Endothelial cell (in vitro differentiated cells): Measurements from ENCODE around the gene CTTNBP2. TPM values are rescaled to one million over a fixed set of nuclear protein-coding genes. Genes with fewer than 3 reads are reported as not detected.

Experiments used
- DNase-seq: peaks from one replicate; pipeline ENCODE4 v3.0.0; 2021; ENCODE audit warnings: low spot score
- H3K27ac Mint-ChIP-seq: one replicate; pipeline ENCODE4 v1.8.0; 2021; ENCODE audit warnings: mixed read lengths, inconsistent platforms; ENCODE audit not compliant: unreplicated experiment
- H3K27me3 Mint-ChIP-seq: one replicate; pipeline ENCODE4 v1.8.0; 2021; ENCODE audit warnings: mild to moderate bottlenecking, moderate library complexity, mixed read lengths, inconsistent platforms; ENCODE audit not compliant: unreplicated experiment
- H3K36me3 Mint-ChIP-seq: one replicate; pipeline ENCODE4 v1.8.0; 2021; ENCODE audit warnings: mild to moderate bottlenecking, low read depth, mixed read lengths, inconsistent platforms; ENCODE audit not compliant: unreplicated experiment
- H3K4me1 Mint-ChIP-seq: one replicate; pipeline ENCODE4 v1.8.0; 2021; ENCODE audit warnings: mild to moderate bottlenecking, mixed read lengths, inconsistent platforms; ENCODE audit not compliant: unreplicated experiment
- H3K4me3 Mint-ChIP-seq: one replicate; pipeline ENCODE4 v1.8.0; 2021; ENCODE audit warnings: mild to moderate bottlenecking, mixed read lengths, inconsistent platforms; ENCODE audit not compliant: unreplicated experiment
- H3K9me3 Mint-ChIP-seq: one replicate; pipeline ENCODE4 v1.8.0; 2021; ENCODE audit warnings: mixed read lengths, inconsistent platforms; ENCODE audit not compliant: unreplicated experiment
- CTCF ChIP-seq: fragments of 200-600 bp; sonication (generic); IDR thresholded peaks from one replicate; pipeline ENCODE4 v1.5.0; 2021; ENCODE audit warnings: antibody characterized with exemption; ENCODE audit not compliant: unreplicated experiment
- total RNA-seq: library from RNA; stranded (reverse); fragmentation: NEBNext Ultra II Directional; extraction: Animal tissue kit (Norgen Biotek cat#: 25700); gene quantifications from one replicate; pipeline ENCODE4 v1.2.1, GENCODE V29; 2021; ENCODE audit not compliant: unreplicated experiment

The CTTNBP2 gene
- total RNA-seq, 1 donor from 2014 or later: 24.4 TPM

- H3K9me3 Mint-ChIP-seq: no peaks in the 10 kb centered on the region
- H3K36me3 Mint-ChIP-seq: no peaks in the 10 kb centered on the region
- no peaks in the 10 kb centered on the region for H3K4me1 Mint-ChIP-seq
- DNase-seq: no peak
- H3K27me3 Mint-ChIP-seq: no peaks in the 10 kb centered on the region
- no peak overlapping the region for H3K27ac Mint-ChIP-seq
- no peak for TF ChIP-seq CTCF
- no peak overlapping the region for H3K4me3 Mint-ChIP-seq
These were observed 69.8 kb downstream of the CTTNBP2 start for GRCh38 chr7:117803476-117803875.

DNA sequence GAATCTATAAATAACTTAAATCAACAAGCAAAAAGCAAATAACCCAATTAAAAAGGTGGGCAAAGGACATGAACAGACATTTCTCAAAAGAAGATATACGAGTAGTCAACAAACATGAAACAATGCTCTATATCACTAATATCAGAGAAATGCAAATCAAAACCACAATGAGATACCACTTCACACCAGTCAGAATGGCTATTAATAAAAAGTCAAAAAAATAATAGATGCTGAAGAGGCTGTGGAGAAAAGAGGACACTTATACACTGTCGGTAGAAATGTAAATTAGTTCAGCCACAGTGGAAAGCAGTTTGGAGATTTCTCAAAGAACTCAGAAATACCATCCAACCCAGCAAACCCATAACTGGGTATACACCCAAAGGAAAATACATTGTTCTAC, 70.6 kb downstream of the CTTNBP2 start:
- no peaks in the 10 kb centered on the region for H3K27me3 Mint-ChIP-seq
- no peaks in the 10 kb centered on the region for H3K4me1 Mint-ChIP-seq
- no peaks in the 10 kb centered on the region for H3K36me3 Mint-ChIP-seq
- no peak for DNase-seq
- H3K27ac Mint-ChIP-seq: no peak overlapping the region
- H3K4me3 Mint-ChIP-seq: no peak overlapping the region
- no peak for TF ChIP-seq CTCF
- H3K9me3 Mint-ChIP-seq: no peaks in the 10 kb centered on the region

DNA sequence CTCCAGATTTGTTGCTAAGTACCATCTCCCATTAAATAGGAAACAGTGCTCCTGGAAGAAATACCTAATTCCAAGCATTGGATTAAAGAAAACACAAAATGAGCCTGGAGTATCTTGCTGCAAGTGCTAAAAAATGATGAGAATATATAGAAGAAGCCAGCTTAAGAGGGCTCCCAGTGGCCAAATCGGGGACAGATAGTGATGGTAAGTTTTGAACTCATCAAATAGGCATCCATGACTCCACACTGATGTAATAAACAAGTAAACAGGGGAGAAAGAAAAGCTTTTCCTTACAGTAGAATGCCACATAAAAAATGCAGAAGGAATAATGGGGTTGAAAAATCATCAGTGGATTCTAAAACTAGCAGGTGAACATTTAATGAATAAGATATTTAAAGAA, 72.4 kb downstream of the CTTNBP2 start:
- Mint-ChIP-seq H3K27me3 (no peaks in the 10 kb centered on the region), H3K9me3 (no peaks in the 10 kb centered on the region), H3K36me3 (no peaks in the 10 kb centered on the region), H3K27ac (no peak overlapping the region), H3K4me1 (peaks cover 2% of the 10 kb centered on the region), H3K4me3 (no peak overlapping the region)
- DNase-seq: no peak
- no peak for TF ChIP-seq CTCF

DNA sequence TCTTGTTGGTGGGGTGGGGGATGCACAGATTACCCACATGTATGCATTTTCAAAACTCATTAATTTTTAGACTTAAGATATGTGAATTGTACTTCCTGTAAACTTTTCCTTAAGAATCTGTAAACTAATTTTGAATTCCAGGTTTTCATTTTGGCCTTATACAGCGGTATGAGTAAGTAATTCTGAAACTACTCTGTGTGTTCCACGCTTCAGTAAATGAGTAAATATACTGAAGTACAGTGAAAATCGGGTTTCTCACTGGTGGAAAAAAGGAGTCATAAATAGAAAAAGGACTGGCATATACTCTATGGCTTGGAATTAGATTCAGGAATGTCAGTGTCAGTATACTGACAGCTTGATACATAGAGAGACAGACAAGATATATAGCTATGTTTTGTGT, 72.8 kb downstream of the CTTNBP2 start:
- Mint-ChIP-seq H3K36me3 (no peaks in the 10 kb centered on the region), H3K4me1 (peaks cover 3% of the 10 kb centered on the region), H3K4me3 (no peak overlapping the region), H3K9me3 (no peaks in the 10 kb centered on the region), H3K27me3 (no peaks in the 10 kb centered on the region), H3K27ac (no peak overlapping the region)
- no peak for DNase-seq
- TF ChIP-seq CTCF: no peak

GRCh38 chr7:117796889-117797288, 76.4 kb downstream of the CTTNBP2 start:
- Mint-ChIP-seq H3K4me3 (no peak overlapping the region), H3K9me3 (no peaks in the 10 kb centered on the region), H3K27me3 (peaks cover 3% of the 10 kb centered on the region), H3K36me3 (peaks cover 5% of the 10 kb centered on the region), H3K27ac (no peak overlapping the region), H3K4me1 (peaks cover 3% of the 10 kb centered on the region)
- no peak for DNase-seq
- TF ChIP-seq CTCF: no peak
